SK-N-SH (cell line): Measurements from ENCODE around the gene PLD3. TPM values are rescaled to one million over a fixed set of nuclear protein-coding genes. Genes with fewer than 3 reads are reported as not detected.

Experiments used
- CTCF ChIA-PET: fragments of 300-600, 350-600 bp; formaldehyde crosslinking; extraction: SDS; loops from one replicate; lab custom pipeline; 2021; lab: Yijun Ruan, JAX
- POLR2A ChIA-PET: fragments of 350-600 bp; sonication (Branson Sonifier 250); formaldehyde crosslinking; extraction: SDS; loops from one replicate; lab custom pipeline; 2020; ENCODE audit warnings: antibody characterized with exemption, inconsistent platforms; lab: Yijun Ruan, JAX
- DNase-seq: peaks from one replicate; pipeline ENCODE4 v3.0.0; 2012
- H2AFZ ChIP-seq: fragments of 200-600 bp; sonication (generic); 2 replicates; pipeline ENCODE4 v1.8.1; 2016; ENCODE audit warnings: antibody characterized with exemption, mild to moderate bottlenecking, low read depth
- H3F3A ChIP-seq: fragments of 200-600 bp; sonication (generic); replicated peaks from 2 replicates; pipeline ENCODE3; 2016; ENCODE audit warnings: antibody characterized with exemption, mild to moderate bottlenecking; ENCODE audit not compliant: insufficient read depth
- H3K27ac ChIP-seq, 2 experiments: fragments of 200-500 bp in 1 of 2; fragments of 200-600 bp in 1 of 2; sonication (Bioruptor generic) in 1 of 2; sonication (generic), shearing (Covaris generic) in 1 of 2; 2 replicates each; pipeline versions ENCODE4 v1.5.1 to v1.6.1; 2014 to 2016; ENCODE audit warnings: low read depth in 2 of 2, inconsistent platforms in 1 of 2, low read length in 1 of 2, mild to moderate bottlenecking in 1 of 2, mixed read lengths in 1 of 2
- H3K27me3 ChIP-seq: fragments of 200-600 bp; sonication (generic), shearing (Covaris generic); 2 replicates; pipeline ENCODE4 v1.6.1; 2016; ENCODE audit warnings: mixed run types; ENCODE audit not compliant: insufficient read depth
- H3K36me3 ChIP-seq, 2 experiments: fragments of 200-500 bp in 1 of 2; fragments of 200-600 bp in 1 of 2; sonication (Bioruptor generic) in 1 of 2; sonication (generic) in 1 of 2; replicated peaks in 1 of 2; 2 replicates each; pipeline versions ENCODE3 to v1.5.1; 2014 to 2016; ENCODE audit warnings: low read length in 1 of 2, mild to moderate bottlenecking in 1 of 2; ENCODE audit not compliant: insufficient read depth in 2 of 2, control insufficient read depth in 1 of 2
- H3K4me1 ChIP-seq, 2 experiments: fragments of 200-500 bp in 1 of 2; fragments of 200-600 bp in 1 of 2; sonication (Bioruptor generic) in 1 of 2; sonication (generic), shearing (Covaris generic) in 1 of 2; 2 replicates each; pipeline versions ENCODE4 v1.5.1 to v1.6.1; 2014 to 2016; ENCODE audit warnings: low read depth in 1 of 2, low read length in 1 of 2, mixed run types in 1 of 2; ENCODE audit not compliant: insufficient read depth in 2 of 2, control insufficient read depth in 1 of 2
- H3K4me2 ChIP-seq: fragments of 200-600 bp; sonication (generic), shearing (Covaris generic); 2 replicates; pipeline ENCODE4 v1.6.1; 2017; ENCODE audit warnings: mixed run types
- H3K4me3 ChIP-seq, 2 experiments: fragments of 200-500 bp in 1 of 2; fragments of 200-600 bp in 1 of 2; sonication (Bioruptor generic) in 1 of 2; sonication (generic), shearing (Covaris generic) in 1 of 2; 2 replicates each; pipeline versions ENCODE4 v1.5.1 to v1.8.1; 2014 to 2016; ENCODE audit warnings: low read depth in 2 of 2, inconsistent platforms in 1 of 2, low read length in 1 of 2, mild to moderate bottlenecking in 1 of 2, mixed read lengths in 1 of 2, moderate library complexity in 1 of 2
- H3K79me2 ChIP-seq: fragments of 200-600 bp; sonication (generic); 2 replicates; pipeline ENCODE4 v1.8.1; 2017; ENCODE audit warnings: mild to moderate bottlenecking; ENCODE audit not compliant: insufficient read depth
- H3K9ac ChIP-seq: fragments of 200-600 bp; sonication (generic); 2 replicates; pipeline ENCODE4 v1.6.1; 2017; ENCODE audit warnings: mixed run types
- H3K9me2 ChIP-seq: fragments of 200-600 bp; sonication (generic); 2 replicates; pipeline ENCODE4 v1.6.1; 2017; ENCODE audit warnings: mixed run types
- H3K9me3 ChIP-seq: fragments of 200-600 bp; sonication (generic); 2 replicates; pipeline ENCODE4 v1.6.1; 2017; ENCODE audit warnings: mixed run types, mild to moderate bottlenecking, moderate library complexity
- H4K20me1 ChIP-seq: fragments of 200-600 bp; sonication (generic); 2 replicates; pipeline ENCODE4 v1.6.1; 2017; ENCODE audit warnings: mild to moderate bottlenecking, mixed run types; ENCODE audit not compliant: insufficient read depth
- CHD2 ChIP-seq: fragments of 150-350 bp; IDR thresholded peaks from 2 replicates; pipeline ENCODE4 v1.6.1; 2018; ENCODE audit warnings: low read length; ENCODE audit not compliant: partially characterized antibody
- ELF1 ChIP-seq: IDR thresholded peaks from 2 replicates; pipeline ENCODE4 v1.4.0; 2012
- EP300 ChIP-seq, 2 experiments: IDR thresholded peaks; 2 replicates each; pipeline versions ENCODE4 v1.4.0 to v1.6.1; 2012; ENCODE audit warnings: borderline replicate concordance in 1 of 2, low read depth in 1 of 2, low read length in 1 of 2
- EZH2phosphoT487 ChIP-seq: fragments of 200-600 bp; sonication (generic); IDR thresholded peaks from 2 replicates; pipeline ENCODE4 v1.6.1; 2017; ENCODE audit warnings: low read depth, mixed run types, mild to moderate bottlenecking, antibody characterized with exemption, moderate library complexity, borderline replicate concordance
- FOSL2 ChIP-seq: IDR thresholded peaks from 2 replicates; pipeline ENCODE4 v1.4.0; 2012; ENCODE audit warnings: low read depth, mild to moderate bottlenecking, moderate library complexity, borderline replicate concordance
- FOXJ3 ChIP-seq: sonication (generic); formaldehyde crosslinking; IDR thresholded peaks from 2 replicates; pipeline ENCODE4 v1.5.1; 2020; ENCODE audit warnings: mild to moderate bottlenecking, missing genetic modification reagents
- FOXM1 ChIP-seq: IDR thresholded peaks from 2 replicates; pipeline ENCODE4 v1.4.0; 2012; ENCODE audit warnings: low read depth, mild to moderate bottlenecking
- GABPA ChIP-seq: IDR thresholded peaks from 2 replicates; pipeline ENCODE4 v1.4.0; 2012; ENCODE audit warnings: low read depth, mild to moderate bottlenecking
- GATA2 ChIP-seq: sonication (generic); formaldehyde crosslinking; IDR thresholded peaks from 2 replicates; pipeline ENCODE4 v1.5.0; 2020; ENCODE audit warnings: mild to moderate bottlenecking, missing genetic modification reagents
- JUND ChIP-seq: IDR thresholded peaks from 2 replicates; pipeline ENCODE4 v1.4.0; 2012
- MEF2A ChIP-seq: IDR thresholded peaks from 2 replicates; pipeline ENCODE4 v1.4.0; 2012; ENCODE audit warnings: low read depth, borderline replicate concordance
- NRF1 ChIP-seq: IDR thresholded peaks from 2 replicates; pipeline ENCODE4 v1.6.1; 2012; ENCODE audit warnings: low read depth, mild to moderate bottlenecking, low read length
- POLR2AphosphoS5 ChIP-seq: IDR thresholded peaks from 2 replicates; pipeline ENCODE4 v1.6.1; 2012; ENCODE audit warnings: low read depth, low read length
- RCOR1 ChIP-seq: fragments of 150-350 bp; IDR thresholded peaks from 2 replicates; pipeline ENCODE4 v1.6.1; 2017; ENCODE audit warnings: antibody characterized with exemption, low read length
- RXRA ChIP-seq: IDR thresholded peaks from 2 replicates; pipeline ENCODE4 v1.4.0; 2012; ENCODE audit warnings: low read depth, mild to moderate bottlenecking, borderline replicate concordance
- SMC3 ChIP-seq: IDR thresholded peaks from 2 replicates; pipeline ENCODE4 v1.6.1; 2012; ENCODE audit warnings: low read depth, low read length, improper control_type of control experiment
- TAF1 ChIP-seq: IDR thresholded peaks from 2 replicates; pipeline ENCODE4 v1.6.1; 2012; ENCODE audit warnings: low read depth, mild to moderate bottlenecking, low read length, moderate library complexity, borderline replicate concordance
- TCF12 ChIP-seq: IDR thresholded peaks from 2 replicates; pipeline ENCODE4 v1.4.0; 2012
- YY1 ChIP-seq: IDR thresholded peaks from 2 replicates; pipeline ENCODE4 v1.4.0; 2012; ENCODE audit warnings: low read depth, mild to moderate bottlenecking
- WGBS: methylation state at CpG from one replicate; pipeline ENCODE4 v1.1.6; 2017; ENCODE audit warnings: low lambda C conversion rate; 5-methylcytosine and 5-hydroxymethylcytosine counted together
- polyA plus RNA-seq, 3 experiments: library from polyadenylated mRNA; depleted of rRNA; stranded (reverse); fragments of >200 nt; gene quantifications; 2 replicates each; pipeline ENCODE4 v1.2.3, GENCODE V29; 2012
- TF ChIP-seq, protein P1 (sequence below): IDR thresholded peaks from 2 replicates; pipeline ENCODE4 v1.4.0; 2012; ENCODE audit warnings: low read depth, borderline replicate concordance
- TF ChIP-seq, protein P2 (sequence below): IDR thresholded peaks from 2 replicates; pipeline ENCODE4; 2012
- TF ChIP-seq, protein P3 (sequence below): fragments of 150-350 bp; IDR thresholded peaks from 2 replicates; pipeline ENCODE4 v1.6.1; 2016; ENCODE audit warnings: mild to moderate bottlenecking, low read depth, low read length
- TF ChIP-seq, protein P4 (sequence below): fragments of 150-350 bp; IDR thresholded peaks from 2 replicates; pipeline ENCODE4 v1.6.1; 2017; ENCODE audit warnings: antibody characterized with exemption, low read length, low read depth, borderline replicate concordance
- TF ChIP-seq, protein P5 (sequence below): fragments of 200-600 bp; sonication (generic); IDR thresholded peaks from 2 replicates; pipeline ENCODE4 v1.6.1; 2017; ENCODE audit warnings: antibody characterized with exemption, mild to moderate bottlenecking, moderate library complexity

The PLD3 gene
- polyA plus RNA-seq, 1 of the 3 experiments (the other 2 are of a cell fraction) = 511 TPM

DNA sequence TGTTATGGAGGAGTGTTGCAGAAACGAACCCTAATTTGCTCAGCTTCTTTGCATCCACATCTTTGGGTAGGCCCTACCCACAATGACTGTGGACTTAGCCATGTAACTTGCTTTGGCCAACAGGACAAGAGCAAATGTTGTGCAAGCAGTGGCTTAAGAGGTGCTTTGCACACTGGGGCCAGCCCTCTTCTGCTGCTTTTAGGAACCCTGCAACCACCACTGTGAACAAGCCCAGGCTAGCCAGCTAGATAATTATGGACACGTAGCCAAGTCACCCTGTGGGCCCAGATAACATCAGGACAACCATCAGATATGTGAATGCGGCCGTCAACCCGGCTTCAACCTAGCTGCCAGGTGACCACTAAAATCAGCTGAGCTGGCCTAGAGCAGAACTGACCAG is 17.4 kb upstream of the PLD3 start:
- H3K4me1 ChIP-seq = no peaks in the 10 kb centered on the region; a peak in 1 of 4 replicates
- 87% methylated on average over 5 of the region's 5 CpGs for WGBS
- H3K4me2 ChIP-seq = no peak overlapping the region
- H3K79me2 ChIP-seq = no peaks in the 10 kb centered on the region
- H3K9ac ChIP-seq = no peak overlapping the region
- no peaks in the 10 kb centered on the region for H3K9me3 ChIP-seq
- no peak overlapping the region for H3K4me3 ChIP-seq
- no peaks in the 10 kb centered on the region for H3F3A ChIP-seq
- H3K27ac ChIP-seq = no peak overlapping the region; a peak in 1 of 4 replicates
- H3K27me3 ChIP-seq = no peaks in the 10 kb centered on the region
- ChIA-PET CTCF (interaction anchor here (2.4 kb wide), 1 partner anchor 26 kb away, joined by 5 read pairs; no protein-coding TSS in a partner anchor), POLR2A (no interaction called here)
- H3K36me3 ChIP-seq = peaks cover 19 to 41% of the 10 kb centered on the region in 2 experiments
- no peaks in the 10 kb centered on the region for H3K9me2 ChIP-seq
- DNase-seq = no peak
- TF ChIP-seq GABPA (no peak), POLR2AphosphoS5 (no peak), GATA2 (CRISPR knock-in tag) (no peak), CHD2 (no peak), TCF12 (no peak), SMC3 (no peak), YY1 (no peak), EZH2phosphoT487 (no peak), RXRA (no peak), FOSL2 (no peak), TAF1 (no peak), FOXJ3 (CRISPR knock-in tag) (no peak), JUND (no peak), MEF2A (no peak), EP300 (IDR thresholded peaks at IDR 0.05; ENCODE audit: borderline replicate concordance in 1 of 2, low read depth in 1 of 2, low read length in 1 of 2) (no peak)
- TF ChIP-seq, protein P1, sequence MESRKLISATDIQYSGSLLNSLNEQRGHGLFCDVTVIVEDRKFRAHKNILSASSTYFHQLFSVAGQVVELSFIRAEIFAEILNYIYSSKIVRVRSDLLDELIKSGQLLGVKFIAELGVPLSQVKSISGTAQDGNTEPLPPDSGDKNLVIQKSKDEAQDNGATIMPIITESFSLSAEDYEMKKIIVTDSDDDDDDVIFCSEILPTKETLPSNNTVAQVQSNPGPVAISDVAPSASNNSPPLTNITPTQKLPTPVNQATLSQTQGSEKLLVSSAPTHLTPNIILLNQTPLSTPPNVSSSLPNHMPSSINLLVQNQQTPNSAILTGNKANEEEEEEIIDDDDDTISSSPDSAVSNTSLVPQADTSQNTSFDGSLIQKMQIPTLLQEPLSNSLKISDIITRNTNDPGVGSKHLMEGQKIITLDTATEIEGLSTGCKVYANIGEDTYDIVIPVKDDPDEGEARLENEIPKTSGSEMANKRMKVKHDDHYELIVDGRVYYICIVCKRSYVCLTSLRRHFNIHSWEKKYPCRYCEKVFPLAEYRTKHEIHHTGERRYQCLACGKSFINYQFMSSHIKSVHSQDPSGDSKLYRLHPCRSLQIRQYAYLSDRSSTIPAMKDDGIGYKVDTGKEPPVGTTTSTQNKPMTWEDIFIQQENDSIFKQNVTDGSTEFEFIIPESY = no peak
- TF ChIP-seq, protein P2, sequence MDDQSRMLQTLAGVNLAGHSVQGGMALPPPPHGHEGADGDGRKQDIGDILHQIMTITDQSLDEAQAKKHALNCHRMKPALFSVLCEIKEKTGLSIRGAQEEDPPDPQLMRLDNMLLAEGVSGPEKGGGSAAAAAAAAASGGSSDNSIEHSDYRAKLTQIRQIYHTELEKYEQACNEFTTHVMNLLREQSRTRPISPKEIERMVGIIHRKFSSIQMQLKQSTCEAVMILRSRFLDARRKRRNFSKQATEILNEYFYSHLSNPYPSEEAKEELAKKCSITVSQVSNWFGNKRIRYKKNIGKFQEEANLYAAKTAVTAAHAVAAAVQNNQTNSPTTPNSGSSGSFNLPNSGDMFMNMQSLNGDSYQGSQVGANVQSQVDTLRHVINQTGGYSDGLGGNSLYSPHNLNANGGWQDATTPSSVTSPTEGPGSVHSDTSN = no peak
- H4K20me1 ChIP-seq = no peaks in the 10 kb centered on the region
- no peak overlapping the region for H2AFZ ChIP-seq

DNA sequence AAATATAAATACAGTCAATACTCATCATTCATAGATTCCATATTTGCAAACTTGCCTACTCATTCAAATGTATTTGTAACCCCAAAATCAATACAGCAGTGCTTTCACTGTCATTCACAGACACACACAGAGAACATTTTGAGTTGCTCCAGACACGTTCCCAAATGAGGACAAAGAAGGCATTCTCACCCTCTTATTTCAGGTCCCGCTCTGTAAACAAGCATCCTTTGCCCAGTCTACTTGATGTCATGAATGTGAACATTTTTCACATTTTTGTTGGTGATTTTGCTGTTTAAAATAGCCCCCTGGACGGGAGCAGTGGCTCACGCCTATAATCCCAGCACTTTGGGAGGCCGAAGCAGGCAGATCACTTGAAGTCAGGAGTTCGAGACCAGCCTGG is 15.8 kb upstream of the PLD3 start:
- H2AFZ ChIP-seq = no peak overlapping the region
- peaks cover 19 to 32% of the 10 kb centered on the region in 2 experiments for H3K36me3 ChIP-seq
- TF ChIP-seq ELF1 (no peak), RCOR1 (no peak), EP300 (IDR thresholded peaks at IDR 0.05; ENCODE audit: borderline replicate concordance in 1 of 2, low read depth in 1 of 2, low read length in 1 of 2) (no peak), FOXM1 (no peak), TAF1 (no peak), TCF12 (no peak), MEF2A (no peak), NRF1 (no peak)
- TF ChIP-seq, protein P3, sequence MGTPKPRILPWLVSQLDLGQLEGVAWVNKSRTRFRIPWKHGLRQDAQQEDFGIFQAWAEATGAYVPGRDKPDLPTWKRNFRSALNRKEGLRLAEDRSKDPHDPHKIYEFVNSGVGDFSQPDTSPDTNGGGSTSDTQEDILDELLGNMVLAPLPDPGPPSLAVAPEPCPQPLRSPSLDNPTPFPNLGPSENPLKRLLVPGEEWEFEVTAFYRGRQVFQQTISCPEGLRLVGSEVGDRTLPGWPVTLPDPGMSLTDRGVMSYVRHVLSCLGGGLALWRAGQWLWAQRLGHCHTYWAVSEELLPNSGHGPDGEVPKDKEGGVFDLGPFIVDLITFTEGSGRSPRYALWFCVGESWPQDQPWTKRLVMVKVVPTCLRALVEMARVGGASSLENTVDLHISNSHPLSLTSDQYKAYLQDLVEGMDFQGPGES = no peak
- TF ChIP-seq, protein P4, sequence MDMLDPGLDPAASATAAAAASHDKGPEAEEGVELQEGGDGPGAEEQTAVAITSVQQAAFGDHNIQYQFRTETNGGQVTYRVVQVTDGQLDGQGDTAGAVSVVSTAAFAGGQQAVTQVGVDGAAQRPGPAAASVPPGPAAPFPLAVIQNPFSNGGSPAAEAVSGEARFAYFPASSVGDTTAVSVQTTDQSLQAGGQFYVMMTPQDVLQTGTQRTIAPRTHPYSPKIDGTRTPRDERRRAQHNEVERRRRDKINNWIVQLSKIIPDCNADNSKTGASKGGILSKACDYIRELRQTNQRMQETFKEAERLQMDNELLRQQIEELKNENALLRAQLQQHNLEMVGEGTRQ = no peak
- TF ChIP-seq, protein P5, sequence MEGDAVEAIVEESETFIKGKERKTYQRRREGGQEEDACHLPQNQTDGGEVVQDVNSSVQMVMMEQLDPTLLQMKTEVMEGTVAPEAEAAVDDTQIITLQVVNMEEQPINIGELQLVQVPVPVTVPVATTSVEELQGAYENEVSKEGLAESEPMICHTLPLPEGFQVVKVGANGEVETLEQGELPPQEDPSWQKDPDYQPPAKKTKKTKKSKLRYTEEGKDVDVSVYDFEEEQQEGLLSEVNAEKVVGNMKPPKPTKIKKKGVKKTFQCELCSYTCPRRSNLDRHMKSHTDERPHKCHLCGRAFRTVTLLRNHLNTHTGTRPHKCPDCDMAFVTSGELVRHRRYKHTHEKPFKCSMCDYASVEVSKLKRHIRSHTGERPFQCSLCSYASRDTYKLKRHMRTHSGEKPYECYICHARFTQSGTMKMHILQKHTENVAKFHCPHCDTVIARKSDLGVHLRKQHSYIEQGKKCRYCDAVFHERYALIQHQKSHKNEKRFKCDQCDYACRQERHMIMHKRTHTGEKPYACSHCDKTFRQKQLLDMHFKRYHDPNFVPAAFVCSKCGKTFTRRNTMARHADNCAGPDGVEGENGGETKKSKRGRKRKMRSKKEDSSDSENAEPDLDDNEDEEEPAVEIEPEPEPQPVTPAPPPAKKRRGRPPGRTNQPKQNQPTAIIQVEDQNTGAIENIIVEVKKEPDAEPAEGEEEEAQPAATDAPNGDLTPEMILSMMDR = no peak

More for the DNA sequence above, 15.8 kb upstream of the PLD3 start:
- no peak overlapping the region for H3K4me3 ChIP-seq
- no peaks in the 10 kb centered on the region for H4K20me1 ChIP-seq
- 92% methylated on average over 6 of the region's 6 CpGs for WGBS
- no peak overlapping the region for H3K4me2 ChIP-seq
- no peak for DNase-seq
- H3K9me2 ChIP-seq = no peaks in the 10 kb centered on the region
- H3K27me3 ChIP-seq = no peaks in the 10 kb centered on the region
- H3K27ac ChIP-seq = no peak overlapping the region
- CTCF ChIA-PET = interaction anchor here (1.0 kb wide), 1 partner anchor 27 kb away, joined by 5 read pairs; no protein-coding TSS in a partner anchor
- no peak overlapping the region for H3K9ac ChIP-seq
- POLR2A ChIA-PET = no interaction called here
- peaks cover 5% of the 10 kb centered on the region for H3K79me2 ChIP-seq
- no peaks in the 10 kb centered on the region for H3K9me3 ChIP-seq
- no peaks in the 10 kb centered on the region for H3F3A ChIP-seq
- no peaks in the 10 kb centered on the region; a peak in 1 of 4 replicates for H3K4me1 ChIP-seq
